Gastrocnemius medialis (tissue), 4 donors: ENCODE results near the gene CRTC2. TPM values are rescaled to one million over a fixed set of nuclear protein-coding genes. Genes with fewer than 3 reads are reported as not detected.

ENCODE experiments used
- ATAC-seq, 2 donors: fragments of 150-250 bp; one replicate each; pipeline ENCODE4 v1.9.1; 2016
- DNase-seq, 2 donors: peaks; one replicate each; pipeline ENCODE4 v3.0.0-alpha.2; 2019
- H3K27ac ChIP-seq, 4 donors: fragments of 200-600 bp; sonication (generic); 1 replicate in 1 of 4; 2 replicates in 3 of 4; pipeline ENCODE4 v1.5.1; 2016 to 2018; ENCODE audit warnings: mild to moderate bottlenecking in 2 of 4, moderate library complexity in 1 of 4
- H3K27me3 ChIP-seq, 3 donors: fragments of 200-600 bp; sonication (generic) in 2 of 3; 1 replicate in 1 of 3; 2 replicates in 2 of 3; pipeline versions ENCODE4 v1.5.1 to v1.6.0; 2016 to 2019; ENCODE audit warnings: mild to moderate bottlenecking in 1 of 3, moderate library complexity in 1 of 3
- H3K36me3 ChIP-seq, 2 donors: fragments of 200-600 bp; sonication (generic) in 1 of 2; one replicate each; pipeline ENCODE4 v1.5.1; 2017 to 2018
- H3K4me1 ChIP-seq, 2 donors: fragments of 200-600 bp; sonication (generic) in 1 of 2; one replicate each; pipeline ENCODE4 v1.5.1; 2016 to 2017; ENCODE audit warnings: mild to moderate bottlenecking in 2 of 2
- H3K4me3 ChIP-seq, 4 donors: fragments of 200-600 bp; sonication (generic) in 3 of 4; 1 replicate in 1 of 4; 2 replicates in 3 of 4; pipeline ENCODE4 v1.5.1; 2016 to 2019; ENCODE audit warnings: mild to moderate bottlenecking in 2 of 4
- H3K9me3 ChIP-seq, 3 donors: fragments of 200-600 bp; sonication (generic) in 2 of 3; 1 replicate in 1 of 3; 2 replicates in 2 of 3; pipeline ENCODE4 v1.5.1; 2016 to 2019
- POLR2A ChIP-seq, 2 donors: fragments of 450-650 bp; IDR thresholded peaks; one replicate each; pipeline ENCODE4 v1.6.1; 2017; ENCODE audit warnings: antibody characterized with exemption in 2 of 2, mild to moderate bottlenecking in 2 of 2, moderate library complexity in 2 of 2
- in situ Hi-C, 4 donors: fragments of 200-750 bp; cut with MboI; loops; one replicate each; pipeline versions ENCODE4 v1.15.0 to v1.8.0; 2017; ENCODE audit warnings: low sequenced_read_pairs in 4 of 4
- intact Hi-C: fragments of 100-400 bp; cut with DNase I; formaldehyde crosslinking; loops from one replicate; pipeline ENCODE4 v1.15.1; 2023; ENCODE audit warnings: low total_unique reads
- total RNA-seq, 4 donors: library from RNA; depleted of rRNA; stranded (reverse); fragments of >200 nt; gene quantifications; one replicate each; pipeline versions ENCODE4 v1.1.0 to v1.2.3, GENCODE V29; 2016
- TF ChIP-seq, protein P1 (sequence below), 5 experiments: fragments of 450-650 bp in 3 of 5; fragments of 200-600 bp in 2 of 5; sonication (generic) in 2 of 5; IDR thresholded peaks in 4 of 5; conservative IDR thresholded peaks in 1 of 5; 1 replicate in 4 of 5; 2 replicates in 1 of 5; pipeline ENCODE4 v1.5.1; 2016 to 2019; ENCODE audit warnings: antibody characterized with exemption in 5 of 5, mild to moderate bottlenecking in 3 of 5, moderate library complexity in 3 of 5

The CRTC2 gene
- total RNA-seq, 4 donors from 2014 or later, result 17.4 to 27.1 (median 23.3) TPM

DNA sequence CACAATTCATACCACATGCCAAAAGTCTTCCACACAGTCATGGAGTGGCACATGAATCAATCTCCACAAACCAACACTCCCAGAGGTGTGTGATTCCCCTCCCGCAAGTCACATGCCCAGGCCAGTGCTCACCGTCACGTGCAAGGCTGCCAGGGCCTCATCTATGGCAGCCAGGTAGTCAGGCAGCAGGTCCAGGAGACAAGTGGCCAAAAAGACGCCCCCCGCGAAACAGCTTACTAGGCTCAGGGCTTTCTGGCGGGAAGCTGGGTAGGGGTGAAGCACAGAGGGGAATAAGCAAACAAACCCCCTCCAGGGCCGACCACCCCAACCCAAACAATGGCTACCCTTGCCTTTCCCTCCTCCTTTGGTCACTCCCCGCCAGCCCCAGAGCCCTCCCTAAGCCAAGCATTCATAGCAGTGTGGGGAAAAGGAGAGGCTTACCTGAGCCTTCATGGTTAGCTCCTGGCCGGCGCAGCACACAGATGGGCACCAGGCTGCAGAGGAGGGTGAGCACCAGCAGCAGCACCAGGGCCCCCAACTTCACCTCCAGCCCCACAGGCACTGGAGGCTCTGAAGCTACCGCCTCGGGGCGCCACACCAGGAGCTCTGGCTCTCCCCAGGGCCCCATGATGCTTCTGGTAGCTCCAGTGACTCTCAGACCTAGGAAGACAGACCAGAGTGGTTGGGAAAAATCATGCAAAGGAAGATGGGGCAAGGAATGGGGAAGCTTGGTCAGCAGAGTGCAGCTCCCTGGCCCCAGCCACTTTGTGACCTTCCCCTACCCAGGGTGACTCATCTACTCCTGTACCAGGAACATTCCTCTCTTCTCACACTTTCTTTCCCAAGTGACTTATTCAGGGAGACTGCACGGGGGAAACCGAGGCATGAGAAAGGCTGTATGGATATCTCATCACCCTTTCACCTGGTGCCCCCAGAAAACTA is 3.9 kb upstream of the CRTC2 start:
- Histone ChIP-seq H3K36me3 (no peaks in the 10 kb centered on the region), H3K4me1 (peaks cover 59 to 63% of the 10 kb centered on the region in 2 donors), H3K4me3 (peak overlapping the region; percentile 61 to 86 (median 80)), H3K9me3 (no peaks in the 10 kb centered on the region), H3K27me3 (no peaks in the 10 kb centered on the region), H3K27ac (peak overlapping the region; percentile 91 to 98 (median 94))
- DNase-seq, result peak; percentile 59 to 67
- peak; percentile 21 to 25 for ATAC-seq
- in situ Hi-C loops (loop anchor here in 1 of 4 donors (10.0 kb wide), 1 partner anchor 288 kb away; the partner anchor contains the start of genes ILF2 and NPR1), intact Hi-C loops (no loop called here)
- TF ChIP-seq, protein P1, sequence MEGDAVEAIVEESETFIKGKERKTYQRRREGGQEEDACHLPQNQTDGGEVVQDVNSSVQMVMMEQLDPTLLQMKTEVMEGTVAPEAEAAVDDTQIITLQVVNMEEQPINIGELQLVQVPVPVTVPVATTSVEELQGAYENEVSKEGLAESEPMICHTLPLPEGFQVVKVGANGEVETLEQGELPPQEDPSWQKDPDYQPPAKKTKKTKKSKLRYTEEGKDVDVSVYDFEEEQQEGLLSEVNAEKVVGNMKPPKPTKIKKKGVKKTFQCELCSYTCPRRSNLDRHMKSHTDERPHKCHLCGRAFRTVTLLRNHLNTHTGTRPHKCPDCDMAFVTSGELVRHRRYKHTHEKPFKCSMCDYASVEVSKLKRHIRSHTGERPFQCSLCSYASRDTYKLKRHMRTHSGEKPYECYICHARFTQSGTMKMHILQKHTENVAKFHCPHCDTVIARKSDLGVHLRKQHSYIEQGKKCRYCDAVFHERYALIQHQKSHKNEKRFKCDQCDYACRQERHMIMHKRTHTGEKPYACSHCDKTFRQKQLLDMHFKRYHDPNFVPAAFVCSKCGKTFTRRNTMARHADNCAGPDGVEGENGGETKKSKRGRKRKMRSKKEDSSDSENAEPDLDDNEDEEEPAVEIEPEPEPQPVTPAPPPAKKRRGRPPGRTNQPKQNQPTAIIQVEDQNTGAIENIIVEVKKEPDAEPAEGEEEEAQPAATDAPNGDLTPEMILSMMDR (IDR thresholded peaks at IDR 0.05 in 4 of 5, conservative IDR thresholded peaks at IDR 0.05 in 1 of 5), result no peak
- peak; percentile 4 to 12 for TF ChIP-seq POLR2A (IDR thresholded peaks at IDR 0.05)

DNA sequence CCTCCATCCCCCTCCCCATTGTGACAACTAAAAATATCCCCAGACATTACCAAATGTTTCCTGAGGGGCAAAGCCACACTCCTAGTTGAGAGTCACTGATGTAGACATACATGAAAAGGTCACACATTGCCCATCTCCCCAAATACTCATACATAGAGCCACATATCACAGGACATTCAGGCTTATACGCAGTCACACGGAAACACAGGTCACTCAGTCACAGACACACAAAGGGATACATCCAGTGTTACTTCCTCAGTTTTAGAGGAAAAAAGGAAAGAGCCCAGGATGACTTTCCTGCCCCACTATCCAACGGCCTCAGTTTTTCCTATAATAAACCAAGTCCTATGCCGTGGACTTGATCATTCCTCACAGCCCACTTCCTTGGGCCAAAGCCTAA is 3.0 kb upstream of the CRTC2 start:
- intact Hi-C loops (no loop called here), in situ Hi-C loops (loop anchor here in 1 of 4 donors (10.0 kb wide), 1 partner anchor 287 kb away; the partner anchor contains the start of genes ILF2 and NPR1)
- no peak overlapping the region for H3K4me3 ChIP-seq

DNA sequence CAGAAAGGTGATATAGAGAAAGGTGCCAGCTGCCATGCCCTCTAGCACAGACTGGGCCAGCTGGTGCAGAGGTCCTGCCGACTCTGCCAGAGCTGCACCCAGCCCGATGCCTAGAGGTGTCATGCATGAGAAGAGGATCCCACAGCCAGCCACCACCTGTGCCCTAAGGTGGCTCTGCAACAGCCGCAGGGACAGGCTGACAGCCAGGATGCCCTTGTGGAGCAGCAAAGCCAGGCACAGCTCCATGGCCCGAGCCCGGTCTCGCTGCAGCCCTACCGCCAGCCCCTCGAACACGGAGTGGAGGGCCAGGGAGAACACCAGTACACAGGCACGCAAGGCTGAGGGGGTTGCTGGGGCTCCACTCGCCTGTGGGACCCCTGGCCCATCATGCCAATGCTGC is 1.8 kb upstream of the CRTC2 start:
- H3K9me3 ChIP-seq, result no peaks in the 10 kb centered on the region
- H3K27me3 ChIP-seq, result no peaks in the 10 kb centered on the region
- in situ Hi-C loops, result loop anchor here in 1 of 4 donors (10.0 kb wide), 1 partner anchor 285 kb away; the partner anchor contains the start of genes ILF2 and NPR1
- H3K27ac ChIP-seq, result peak overlapping the region; percentile 91 to 98 (median 94)
- peak; percentile 44 to 87 for DNase-seq
- H3K4me3 ChIP-seq, result no peak overlapping the region
- peak in 1 of 2 donors; percentile 4 for ATAC-seq
- H3K36me3 ChIP-seq, result no peaks in the 10 kb centered on the region
- no peak for TF ChIP-seq POLR2A (IDR thresholded peaks at IDR 0.05)
- TF ChIP-seq, protein P1 (IDR thresholded peaks at IDR 0.05 in 4 of 5, conservative IDR thresholded peaks at IDR 0.05 in 1 of 5), result no peak
- peaks cover 65 to 72% of the 10 kb centered on the region in 2 donors for H3K4me1 ChIP-seq
- intact Hi-C loops, result no loop called here

More for the DNA sequence above, 3.0 kb upstream of the CRTC2 start:
- Histone ChIP-seq H3K27me3 (no peaks in the 10 kb centered on the region), H3K4me1 (peaks cover 64 to 67% of the 10 kb centered on the region in 2 donors), H3K36me3 (no peaks in the 10 kb centered on the region), H3K9me3 (no peaks in the 10 kb centered on the region), H3K27ac (peak overlapping the region; percentile 91 to 98 (median 94))
- no peak for DNase-seq
- no peak for TF ChIP-seq POLR2A (IDR thresholded peaks at IDR 0.05)
- TF ChIP-seq, protein P1 (IDR thresholded peaks at IDR 0.05 in 4 of 5, conservative IDR thresholded peaks at IDR 0.05 in 1 of 5), result no peak
- no peak for ATAC-seq

DNA sequence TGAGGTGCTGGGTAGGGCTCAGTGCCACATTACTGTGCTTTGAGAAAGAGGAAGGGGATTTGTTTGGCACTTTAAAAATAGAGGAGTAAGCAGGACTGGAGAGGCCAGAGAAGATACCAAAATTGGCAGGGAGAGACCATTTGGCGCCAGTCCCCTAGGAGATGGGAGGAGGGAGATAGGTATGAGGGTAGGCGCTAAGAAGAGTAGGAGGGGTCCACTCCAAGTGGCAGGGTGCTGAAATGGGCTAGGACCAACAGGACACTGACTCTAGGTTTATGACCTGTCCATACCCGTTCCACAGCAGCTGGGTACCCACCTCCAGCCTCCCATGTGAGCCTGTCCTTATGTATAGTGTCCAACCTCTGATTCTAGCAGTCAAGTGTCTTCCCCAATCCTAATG is 1.0 kb upstream of the CRTC2 start:
- Histone ChIP-seq H3K27ac (peak overlapping the region; percentile 91 to 98 (median 94)), H3K9me3 (no peaks in the 10 kb centered on the region), H3K27me3 (no peaks in the 10 kb centered on the region), H3K36me3 (no peaks in the 10 kb centered on the region), H3K4me3 (peak overlapping the region in 1 of 4 donors; percentile 99), H3K4me1 (peaks cover 66 to 72% of the 10 kb centered on the region in 2 donors)
- intact Hi-C loops, result no loop called here
- ATAC-seq (no peak), DNase-seq (no peak)
- TF ChIP-seq, protein P1 (IDR thresholded peaks at IDR 0.05 in 4 of 5, conservative IDR thresholded peaks at IDR 0.05 in 1 of 5), result no peak
- TF ChIP-seq POLR2A (IDR thresholded peaks at IDR 0.05), result no peak
- in situ Hi-C loops, result no loop called here
